GM21723 (cell line): Measurements from ENCODE around the gene NPR3.
"Not testable (repeated sequence)": the region's sequence is repeated elsewhere in the genome, so short reads cannot be mapped to it uniquely, and the experiment has no call there.

Source experiments
- ATAC-seq: cut with Tn5 transposase; IDR thresholded peaks from one replicate; pipeline ENCODE4 v1.9.1; 2021; ENCODE audit warnings: mild to moderate bottlenecking, moderate library complexity; ENCODE audit not compliant: unreplicated experiment

The NPR3 gene

GRCh38 chr5:32760091-32760509, 49.0 kb downstream of the NPR3 start:
- ATAC-seq: no peak

- no peak for ATAC-seq
Measured at GRCh38 chr5:32765266-32765665, 54.1 kb downstream of the NPR3 start.

- no peak for ATAC-seq
Measured at GRCh38 chr5:32767948-32768467, 56.9 kb downstream of the NPR3 start.

GRCh38 chr5:32769711-32770110, 58.6 kb downstream of the NPR3 start:
- ATAC-seq: no peak

GRCh38 chr5:32770444-32770843, 59.3 kb downstream of the NPR3 start:
- no peak for ATAC-seq

GRCh38 chr5:32771037-32771436, 59.9 kb downstream of the NPR3 start:
- ATAC-seq: no peak

GRCh38 chr5:32773944-32774343, 62.8 kb downstream of the NPR3 start:
- no peak for ATAC-seq

GRCh38 chr5:32776200-32776599, 65.1 kb downstream of the NPR3 start:
- ATAC-seq: no peak

GRCh38 chr5:32777222-32777621, 66.1 kb downstream of the NPR3 start:
- ATAC-seq: no peak

GRCh38 chr5:32777733-32778132, 66.6 kb downstream of the NPR3 start:
- ATAC-seq: no peak

- no peak for ATAC-seq
Measured at GRCh38 chr5:32778403-32778802, 67.3 kb downstream of the NPR3 start.

GRCh38 chr5:32779754-32780415, 68.8 kb downstream of the NPR3 start:
- ATAC-seq: no peak

GRCh38 chr5:32780508-32780919, 69.4 kb downstream of the NPR3 start:
- ATAC-seq: no peak

- ATAC-seq: no peak
Measured at GRCh38 chr5:32783661-32784060, 72.5 kb downstream of the NPR3 start.

- ATAC-seq: no peak
Measured at GRCh38 chr5:32785611-32786254, 74.6 kb downstream of the NPR3 start.

GRCh38 chr5:32786311-32786710, 75.2 kb downstream of the NPR3 start:
- ATAC-seq: no peak

- no peak for ATAC-seq
Measured at GRCh38 chr5:32790411-32790951, 79.4 kb downstream of the NPR3 start.

GRCh38 chr5:32791536-32792243, 80.6 kb downstream of the NPR3 start:
- ATAC-seq: no peak

GRCh38 chr5:32794086-32794485, 83.0 kb downstream of the NPR3 start:
- no peak for ATAC-seq

- ATAC-seq: no peak
Measured at GRCh38 chr5:32802764-32803163, 91.6 kb downstream of the NPR3 start.

GRCh38 chr5:32803656-32804055, 92.5 kb downstream of the NPR3 start:
- no peak for ATAC-seq

GRCh38 chr5:32805462-32805861, 94.3 kb downstream of the NPR3 start:
- ATAC-seq: not testable (repeated sequence)
